GM18951 (cell line): ENCODE results near the gene DHRS7.

Experiments used
- POLR2A ChIP-seq: IDR thresholded peaks from 4 replicates; pipeline ENCODE4 v1.6.1; 2011; ENCODE audit warnings: mild to moderate bottlenecking; ENCODE audit not compliant: insufficient read length, insufficient read depth; ENCODE audit errors: extremely low read depth
- in situ Hi-C: fragments of 300-500 bp; cut with MboI; formaldehyde crosslinking; loops from one replicate; pipeline ENCODE4 v1.12.0; 2022; ENCODE audit warnings: low sequenced_read_pairs, mixed read lengths, inconsistent platforms; ENCODE audit not compliant: unreplicated experiment

DHRS7 gene

DNA sequence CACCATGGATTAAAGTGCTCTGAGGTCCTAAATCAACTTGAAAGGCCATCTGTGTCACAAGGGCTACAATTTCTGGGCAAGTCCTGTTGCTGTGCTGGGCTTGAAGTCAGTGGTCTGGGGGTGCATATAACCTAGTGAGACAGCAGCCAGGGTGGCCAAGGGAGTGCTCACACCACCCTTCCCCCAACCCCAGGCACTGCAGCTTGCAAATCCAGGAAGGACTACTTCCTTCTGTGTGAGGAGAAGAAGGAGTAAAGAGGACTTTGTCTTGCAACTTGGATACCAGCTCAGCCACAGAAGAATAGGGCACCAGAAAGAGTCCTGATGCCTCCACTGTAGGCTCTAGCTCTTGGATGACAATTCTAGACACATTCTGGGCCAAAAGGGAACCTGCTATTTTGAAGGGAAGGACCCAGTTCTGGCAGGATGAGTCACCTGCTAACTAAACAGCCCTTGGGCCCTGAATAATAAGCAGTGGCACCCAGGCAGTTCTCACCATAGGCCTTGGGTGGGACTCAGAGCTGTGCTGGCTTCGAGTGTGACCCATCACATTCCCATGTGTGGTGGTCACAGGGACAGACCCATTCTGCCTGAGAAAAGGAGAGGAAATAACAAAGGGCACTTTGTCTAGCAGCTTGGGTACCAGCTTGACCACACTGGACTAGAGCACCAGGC is 32.6 kb upstream of the DHRS7 start:
- no peak for TF ChIP-seq POLR2A
- in situ Hi-C loops, result loop anchor here (25.0 kb wide), 1 partner anchor 560 kb away; no protein-coding TSS in a partner anchor

DNA sequence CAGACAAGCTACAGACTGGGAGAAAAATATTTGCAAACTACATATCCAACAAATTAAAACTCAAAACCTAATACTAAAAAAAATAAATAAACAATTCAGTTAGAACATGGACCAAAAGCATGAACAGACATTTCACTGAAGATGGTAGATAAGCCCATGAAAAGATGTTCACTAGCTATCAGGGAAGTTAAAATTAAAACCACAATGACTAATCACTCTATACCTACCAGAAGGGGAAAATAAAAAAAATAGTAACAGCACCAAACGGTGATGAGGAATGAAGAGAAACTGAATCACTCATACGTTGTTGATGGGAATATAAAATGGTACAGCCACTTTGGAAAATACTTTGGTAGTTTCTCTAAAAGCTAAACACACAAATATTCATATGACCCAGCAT is 31.1 kb upstream of the DHRS7 start:
- in situ Hi-C loops, result loop anchor here (25.0 kb wide), 1 partner anchor 559 kb away; no protein-coding TSS in a partner anchor
- no peak for TF ChIP-seq POLR2A

DNA sequence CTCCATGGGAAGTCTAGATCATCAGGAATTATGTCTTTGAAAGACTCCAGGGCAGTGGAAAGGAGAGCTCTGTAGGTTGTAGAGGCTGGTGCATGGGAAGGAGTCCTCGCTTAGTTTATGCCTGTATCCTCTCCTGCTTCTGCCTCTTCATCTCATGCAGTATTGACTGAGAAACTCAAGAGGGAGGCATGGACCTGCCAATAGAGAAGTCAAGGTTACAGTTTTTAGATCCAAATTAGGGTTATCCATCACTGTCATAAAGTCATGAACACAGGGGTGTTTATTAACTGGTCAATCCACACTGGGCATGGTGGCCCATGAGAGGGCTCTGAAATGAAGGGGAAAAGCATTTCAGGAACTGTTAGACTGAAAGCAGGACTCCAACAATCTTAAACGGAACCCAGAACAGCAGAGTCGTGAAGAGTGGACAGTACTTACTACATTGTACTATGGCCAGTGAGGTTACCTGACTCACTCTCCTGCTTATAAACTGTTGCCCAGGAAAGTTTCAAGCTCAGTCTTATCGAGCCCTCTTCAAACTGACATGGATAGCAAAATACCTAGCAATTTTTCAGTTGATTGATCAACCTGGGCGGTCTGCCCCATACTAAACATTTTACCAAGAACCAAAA is 30.1 kb upstream of the DHRS7 start:
- TF ChIP-seq POLR2A, result no peak
- in situ Hi-C loops, result loop anchor here (25.0 kb wide), 1 partner anchor 558 kb away; no protein-coding TSS in a partner anchor

DNA sequence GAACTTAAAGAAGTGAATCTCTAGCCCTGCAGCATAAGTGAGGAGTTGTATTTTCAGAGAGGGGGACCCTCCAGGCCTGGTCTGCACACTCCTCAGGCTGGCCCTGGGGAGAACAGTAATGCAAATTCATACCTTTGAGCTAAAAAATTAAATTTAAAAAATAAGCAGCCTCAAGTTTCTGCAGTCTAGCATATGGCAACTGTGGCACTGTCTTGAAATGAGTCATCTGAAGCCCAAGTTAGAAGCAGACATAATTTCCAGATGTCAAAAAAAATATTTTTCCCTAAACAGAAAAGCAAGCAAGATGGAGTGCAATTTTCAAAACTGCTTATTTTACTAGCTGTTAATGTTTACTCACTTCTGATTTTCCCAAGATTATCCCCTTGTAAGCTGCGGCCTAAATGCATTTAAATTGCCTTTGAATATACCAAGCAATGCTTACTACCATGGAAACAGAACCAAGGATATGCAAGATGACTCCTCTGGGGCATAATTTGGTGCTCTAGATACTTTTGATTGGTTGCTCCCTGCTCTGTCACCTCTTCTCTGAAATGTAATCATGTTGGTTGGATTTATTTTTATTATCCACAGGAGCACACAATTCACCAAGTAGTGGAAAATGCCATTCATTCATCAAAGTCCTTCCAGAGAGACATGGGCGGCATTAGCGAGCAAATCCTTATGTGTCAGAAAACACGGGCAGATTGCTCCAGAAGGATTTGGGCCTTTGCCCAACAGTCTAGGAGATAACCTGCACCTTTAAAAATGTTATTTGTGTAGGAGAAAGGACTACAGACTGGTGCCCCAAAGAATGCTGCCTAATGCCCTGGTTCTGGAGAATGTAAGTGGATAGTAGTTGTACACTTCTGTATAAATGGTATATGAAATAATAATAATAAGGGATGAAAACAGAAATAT is 25.0 kb upstream of the DHRS7 start:
- TF ChIP-seq POLR2A, result no peak
- in situ Hi-C loops, result loop anchor here (5.0 to 25.0 kb wide), 4 partner anchors 125 to 553 kb away; no protein-coding TSS in a partner anchor

DNA sequence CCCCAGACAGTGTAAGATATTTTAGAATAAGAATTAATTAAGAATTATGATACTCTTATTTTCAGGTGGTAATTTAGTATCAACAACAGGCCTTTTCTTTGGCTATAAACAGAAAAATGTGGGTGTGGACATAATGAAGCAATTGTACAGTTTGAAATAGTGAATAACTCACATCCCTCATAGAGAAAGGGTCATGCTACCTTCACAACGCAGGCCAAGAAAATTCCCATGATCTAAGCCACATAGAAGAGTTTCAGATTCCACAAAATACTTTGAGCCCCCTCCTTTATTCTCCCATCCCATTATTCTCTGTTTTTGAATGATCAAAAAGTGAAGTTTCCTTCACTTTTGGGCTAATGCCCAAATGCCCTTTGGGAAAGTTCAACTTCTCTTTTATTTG is 23.5 kb upstream of the DHRS7 start:
- in situ Hi-C loops, result loop anchor here (5.0 to 25.0 kb wide), 4 partner anchors 124 to 551 kb away; no protein-coding TSS in a partner anchor
- no peak for TF ChIP-seq POLR2A

DNA sequence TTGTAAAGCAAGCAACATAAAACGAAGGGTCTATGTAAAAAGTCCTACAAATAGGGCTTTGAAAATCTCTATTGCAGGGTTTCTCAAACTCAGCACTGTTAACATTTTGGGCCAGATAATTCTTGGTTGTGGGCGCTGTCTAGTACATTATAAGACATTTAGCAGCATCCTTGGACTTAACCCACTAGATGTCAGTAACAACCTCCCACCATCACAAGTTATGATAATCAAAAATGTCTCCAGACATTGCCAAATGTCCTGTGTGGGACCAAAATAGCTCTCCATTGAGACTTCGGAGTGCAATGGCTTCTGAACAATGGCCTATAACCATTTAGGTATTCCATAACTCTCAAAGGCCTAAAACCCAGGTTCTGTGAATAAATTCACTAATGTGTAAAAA is 22.9 kb upstream of the DHRS7 start:
- TF ChIP-seq POLR2A, result no peak
- in situ Hi-C loops, result loop anchor here (5.0 to 25.0 kb wide), 4 partner anchors 123 to 551 kb away; no protein-coding TSS in a partner anchor

DNA sequence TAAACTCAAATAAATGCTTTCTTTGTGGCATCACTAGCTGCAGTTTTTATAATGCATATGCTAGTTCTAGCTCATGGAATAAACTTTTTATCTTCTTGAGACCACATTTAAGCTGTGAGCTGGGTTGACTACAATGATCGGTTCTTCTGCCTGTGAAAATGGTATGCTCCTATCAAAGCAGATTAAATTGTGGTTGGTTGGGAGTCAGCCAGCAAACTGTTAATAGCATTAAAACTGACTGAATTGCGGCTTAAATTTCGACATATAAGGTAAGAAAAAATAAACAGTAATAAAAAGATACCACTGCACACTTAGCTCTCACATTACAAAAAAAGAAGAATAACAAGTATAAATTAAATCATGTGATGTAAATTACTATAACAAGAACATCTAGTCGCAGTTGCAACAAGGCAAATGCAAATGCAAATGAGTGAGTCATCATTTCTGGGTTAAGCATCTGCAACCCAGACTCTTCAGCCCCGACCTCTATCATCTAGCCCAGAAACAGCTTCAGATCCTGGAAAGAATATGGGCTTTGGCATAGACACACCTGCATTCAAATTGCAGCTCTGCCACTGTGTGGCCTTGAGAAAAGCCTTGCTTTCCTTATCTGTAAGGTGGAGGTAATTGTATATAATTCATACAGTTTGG is 19.8 kb upstream of the DHRS7 start:
- TF ChIP-seq POLR2A, result no peak
- in situ Hi-C loops, result loop anchor here (5.0 to 25.0 kb wide), 4 partner anchors 120 to 548 kb away; no protein-coding TSS in a partner anchor

DNA sequence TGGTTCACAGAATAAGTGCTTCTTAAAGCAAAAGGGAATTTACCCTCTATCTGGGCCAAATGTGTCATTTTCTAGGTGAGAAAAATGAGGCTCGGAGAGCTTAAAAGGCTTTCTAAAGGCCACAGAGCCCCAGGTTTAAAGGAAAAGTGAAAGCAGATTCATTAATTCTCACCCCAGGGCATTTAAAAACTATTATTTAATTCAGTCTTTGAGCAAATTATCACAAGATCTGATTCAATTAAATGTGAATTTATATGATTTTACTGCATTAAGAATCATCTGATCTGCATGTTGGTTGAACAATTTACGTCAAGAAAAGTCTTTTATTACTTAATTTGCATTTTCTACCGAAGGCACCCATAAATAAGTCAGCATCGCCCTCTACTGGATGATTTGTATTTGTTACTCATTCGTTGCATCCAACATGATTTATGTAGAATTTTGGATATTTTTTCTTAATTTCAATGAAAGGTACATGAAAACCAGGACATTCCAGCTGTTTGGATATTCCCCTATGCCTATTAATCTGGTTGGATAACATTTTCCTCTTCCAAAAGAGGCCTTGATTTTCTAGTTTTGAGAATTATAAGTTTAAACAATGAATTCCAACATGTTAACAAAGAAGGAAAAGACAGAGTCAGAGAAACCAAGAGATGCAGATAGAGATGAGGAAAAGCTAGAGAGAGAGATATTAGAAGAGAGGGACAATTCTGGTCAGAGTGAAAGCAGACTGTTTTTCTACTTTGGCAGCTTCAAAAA is 19.1 kb upstream of the DHRS7 start:
- in situ Hi-C loops, result loop anchor here (10.0 to 25.0 kb wide), 3 partner anchors 120 to 547 kb away; no protein-coding TSS in a partner anchor
- no peak for TF ChIP-seq POLR2A

DNA sequence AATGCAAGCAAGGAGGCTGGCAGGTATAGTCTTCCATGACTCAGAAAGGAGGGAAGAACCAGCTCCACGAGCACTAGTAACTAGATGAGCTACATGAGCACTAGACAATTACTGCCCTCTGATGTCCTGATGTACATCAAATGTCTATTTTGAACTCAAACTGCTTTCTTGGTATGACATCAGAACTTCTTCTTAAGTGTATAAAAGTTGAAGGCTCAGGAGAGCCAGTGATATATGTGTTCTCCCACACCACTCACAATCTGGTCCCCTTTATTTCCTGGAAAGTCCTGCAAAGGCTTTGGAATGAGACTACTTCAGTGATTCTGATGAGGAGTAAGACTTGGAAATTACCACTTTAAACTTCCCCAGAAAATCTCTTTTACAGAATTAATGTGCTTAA is 18.5 kb upstream of the DHRS7 start:
- in situ Hi-C loops, result loop anchor here (10.0 to 25.0 kb wide), 3 partner anchors 119 to 546 kb away; no protein-coding TSS in a partner anchor
- no peak for TF ChIP-seq POLR2A

DNA sequence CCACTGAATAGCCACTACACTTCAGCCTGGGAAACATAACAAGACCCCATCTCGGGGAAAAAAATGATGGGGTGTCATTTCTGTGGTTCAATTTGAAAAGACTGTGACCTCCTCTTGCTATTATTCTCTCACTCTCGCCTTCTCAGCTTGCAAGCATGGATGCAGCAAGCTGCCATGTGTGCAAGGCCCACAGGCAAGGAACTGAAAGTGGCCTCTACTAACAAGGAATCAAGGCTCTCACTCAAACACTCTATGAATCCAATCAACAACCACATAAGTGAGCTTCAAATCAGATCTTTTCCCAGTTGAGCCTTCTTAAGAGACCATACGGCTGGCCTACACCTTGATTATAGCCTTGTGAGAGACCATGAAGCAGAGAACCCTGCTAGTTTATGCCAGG is 17.9 kb upstream of the DHRS7 start:
- no peak for TF ChIP-seq POLR2A
- in situ Hi-C loops, result loop anchor here (10.0 to 25.0 kb wide), 3 partner anchors 118 to 546 kb away; no protein-coding TSS in a partner anchor

DNA sequence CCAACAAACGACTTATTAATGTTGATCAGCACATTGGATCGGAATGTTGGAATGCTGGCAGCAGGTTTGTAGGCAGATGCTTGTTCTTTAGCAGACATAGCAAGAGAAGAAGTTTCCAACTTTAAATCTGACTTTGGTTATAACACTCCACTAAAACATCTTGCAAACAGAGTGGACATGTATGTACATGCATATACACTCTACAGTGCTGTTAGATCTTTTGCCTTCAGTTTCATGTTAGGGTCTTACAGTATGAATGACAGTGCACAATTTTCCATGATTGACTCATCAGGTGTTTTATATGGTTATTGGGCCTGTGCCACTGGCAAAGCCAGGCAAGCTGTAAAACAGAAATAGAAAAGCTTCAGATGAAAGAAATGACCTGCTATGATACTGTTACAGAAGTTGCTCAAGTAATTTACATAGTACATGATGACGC is 14.3 kb upstream of the DHRS7 start:
- no peak for TF ChIP-seq POLR2A
- in situ Hi-C loops, result loop anchor here (25.0 kb wide), 1 partner anchor 542 kb away; no protein-coding TSS in a partner anchor
